Neural progenitor cell (in vitro differentiated cells): ENCODE results near the gene CASP9.

Experiments used
- EZH2 ChIP-seq: fragments of 200-600 bp; sonication (generic); IDR thresholded peaks from 2 replicates; pipeline ENCODE4 v1.6.1; 2017; ENCODE audit warnings: antibody characterized with exemption, mild to moderate bottlenecking, moderate library complexity
- TF ChIP-seq, protein P1 (sequence below): fragments of 200-600 bp; sonication (generic); IDR thresholded peaks from 2 replicates; pipeline ENCODE4 v1.5.1; 2017; ENCODE audit warnings: antibody characterized with exemption, mild to moderate bottlenecking

GRCh38 chr1:15519625-15520024 lies 4.4 kb downstream of the CASP9 start:
- TF ChIP-seq, protein P1, sequence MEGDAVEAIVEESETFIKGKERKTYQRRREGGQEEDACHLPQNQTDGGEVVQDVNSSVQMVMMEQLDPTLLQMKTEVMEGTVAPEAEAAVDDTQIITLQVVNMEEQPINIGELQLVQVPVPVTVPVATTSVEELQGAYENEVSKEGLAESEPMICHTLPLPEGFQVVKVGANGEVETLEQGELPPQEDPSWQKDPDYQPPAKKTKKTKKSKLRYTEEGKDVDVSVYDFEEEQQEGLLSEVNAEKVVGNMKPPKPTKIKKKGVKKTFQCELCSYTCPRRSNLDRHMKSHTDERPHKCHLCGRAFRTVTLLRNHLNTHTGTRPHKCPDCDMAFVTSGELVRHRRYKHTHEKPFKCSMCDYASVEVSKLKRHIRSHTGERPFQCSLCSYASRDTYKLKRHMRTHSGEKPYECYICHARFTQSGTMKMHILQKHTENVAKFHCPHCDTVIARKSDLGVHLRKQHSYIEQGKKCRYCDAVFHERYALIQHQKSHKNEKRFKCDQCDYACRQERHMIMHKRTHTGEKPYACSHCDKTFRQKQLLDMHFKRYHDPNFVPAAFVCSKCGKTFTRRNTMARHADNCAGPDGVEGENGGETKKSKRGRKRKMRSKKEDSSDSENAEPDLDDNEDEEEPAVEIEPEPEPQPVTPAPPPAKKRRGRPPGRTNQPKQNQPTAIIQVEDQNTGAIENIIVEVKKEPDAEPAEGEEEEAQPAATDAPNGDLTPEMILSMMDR, result no peak
- no peak for TF ChIP-seq EZH2
